GM06990 (cell line): Measurements from ENCODE around the gene PJA1.

ENCODE experiments used
- DNase-seq: peaks from one replicate; pipeline ENCODE4 v3.0.0-alpha.2; 2011; ENCODE audit not compliant: insufficient read length; ENCODE audit errors: extremely low read depth
- H3K27me3 ChIP-seq: replicated peaks from 2 replicates; pipeline ENCODE4 v1.6.0; 2011; ENCODE audit warnings: low read length; ENCODE audit not compliant: control insufficient read depth, insufficient read depth
- H3K36me3 ChIP-seq: 2 replicates; pipeline ENCODE4 v1.5.1; 2011; ENCODE audit warnings: low read length; ENCODE audit not compliant: control insufficient read depth, insufficient read depth
- H3K4me3 ChIP-seq: replicated peaks from 2 replicates; pipeline ENCODE4 v1.5.1; 2011; ENCODE audit warnings: low read depth, mild to moderate bottlenecking, control low read depth, low read length
- TF ChIP-seq, protein P1 (sequence below): IDR thresholded peaks from 2 replicates; pipeline ENCODE4 v1.5.1; 2011; ENCODE audit warnings: low read length, control low read depth, mild to moderate bottlenecking, inconsistent platforms; ENCODE audit not compliant: insufficient read depth, poor library complexity, severe bottlenecking

Gene PJA1

DNA sequence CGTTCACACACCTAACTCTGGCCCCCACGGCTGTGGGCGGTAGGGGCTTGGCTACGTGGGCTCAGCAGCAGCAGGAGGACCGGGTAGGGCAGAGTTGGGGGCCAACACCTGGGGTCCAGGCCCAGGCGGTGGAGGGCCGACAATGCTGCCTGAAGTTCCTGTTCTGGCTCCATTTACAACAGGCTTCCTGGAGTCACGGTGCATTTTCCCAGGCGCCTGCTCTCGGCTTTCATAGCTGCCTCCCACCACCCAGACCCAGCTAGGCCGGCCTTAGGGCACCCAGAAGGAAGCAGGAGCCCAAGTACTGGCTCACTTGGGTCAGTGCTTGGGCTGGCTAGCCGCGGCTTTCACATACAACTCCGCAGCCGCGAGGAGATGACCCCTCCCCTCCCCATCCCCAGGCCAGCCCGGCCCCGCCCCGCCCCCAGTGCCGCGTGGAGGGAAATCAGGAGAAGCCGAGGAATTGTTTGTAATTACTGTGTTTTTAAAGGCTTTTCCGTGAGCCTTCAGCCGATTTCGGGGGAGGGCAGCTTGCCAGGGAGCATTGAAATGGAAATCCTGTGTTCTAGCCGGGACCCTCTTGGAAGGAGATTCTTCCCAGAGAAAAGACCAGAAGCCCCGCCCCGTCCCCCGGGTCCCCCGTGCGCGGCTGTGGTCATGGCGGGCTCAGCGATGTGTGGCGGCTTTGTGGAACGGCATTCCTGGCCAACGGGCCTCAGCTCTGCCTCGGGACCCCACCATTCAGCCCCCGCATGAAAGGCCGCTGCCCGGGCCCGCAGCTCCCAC lies 28.5 kb downstream of the PJA1 start:
- DNase-seq = no peak
- H3K27me3 ChIP-seq = no peaks in the 10 kb centered on the region; the same call in none of the 2 replicates
- no peak overlapping the region for H3K4me3 ChIP-seq
- TF ChIP-seq, protein P1, sequence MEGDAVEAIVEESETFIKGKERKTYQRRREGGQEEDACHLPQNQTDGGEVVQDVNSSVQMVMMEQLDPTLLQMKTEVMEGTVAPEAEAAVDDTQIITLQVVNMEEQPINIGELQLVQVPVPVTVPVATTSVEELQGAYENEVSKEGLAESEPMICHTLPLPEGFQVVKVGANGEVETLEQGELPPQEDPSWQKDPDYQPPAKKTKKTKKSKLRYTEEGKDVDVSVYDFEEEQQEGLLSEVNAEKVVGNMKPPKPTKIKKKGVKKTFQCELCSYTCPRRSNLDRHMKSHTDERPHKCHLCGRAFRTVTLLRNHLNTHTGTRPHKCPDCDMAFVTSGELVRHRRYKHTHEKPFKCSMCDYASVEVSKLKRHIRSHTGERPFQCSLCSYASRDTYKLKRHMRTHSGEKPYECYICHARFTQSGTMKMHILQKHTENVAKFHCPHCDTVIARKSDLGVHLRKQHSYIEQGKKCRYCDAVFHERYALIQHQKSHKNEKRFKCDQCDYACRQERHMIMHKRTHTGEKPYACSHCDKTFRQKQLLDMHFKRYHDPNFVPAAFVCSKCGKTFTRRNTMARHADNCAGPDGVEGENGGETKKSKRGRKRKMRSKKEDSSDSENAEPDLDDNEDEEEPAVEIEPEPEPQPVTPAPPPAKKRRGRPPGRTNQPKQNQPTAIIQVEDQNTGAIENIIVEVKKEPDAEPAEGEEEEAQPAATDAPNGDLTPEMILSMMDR = no peak
- H3K36me3 ChIP-seq = no peaks in the 10 kb centered on the region

DNA sequence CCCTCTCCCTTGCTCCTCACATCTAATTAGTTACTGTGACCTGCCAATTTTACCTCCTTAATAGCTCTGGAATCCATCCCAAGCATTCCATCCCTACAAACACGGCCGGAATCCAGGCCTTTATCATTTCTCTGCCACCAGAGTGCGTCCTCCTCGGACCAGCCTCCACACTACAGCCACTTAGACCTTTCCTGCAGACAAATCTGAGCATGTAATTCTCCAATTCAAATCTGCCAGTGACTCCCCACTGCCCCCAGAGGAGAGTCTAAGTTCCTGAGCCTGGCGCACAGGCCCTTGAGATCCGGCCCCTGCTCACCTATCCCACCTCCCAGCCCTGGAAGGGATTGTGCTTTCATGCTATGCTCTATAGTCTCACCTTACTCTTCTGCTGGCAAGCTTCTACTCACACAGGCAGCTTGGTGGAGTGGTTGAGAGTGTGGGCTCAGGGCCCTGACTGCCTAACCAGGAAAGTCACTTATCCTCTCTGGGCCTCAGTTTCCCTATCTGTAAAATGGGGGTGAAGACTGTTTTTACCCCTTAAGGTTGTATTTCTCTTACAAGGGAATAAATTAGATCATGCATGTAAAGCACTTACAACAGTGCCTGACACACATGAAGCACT lies 31.2 kb downstream of the PJA1 start:
- TF ChIP-seq, protein P1 = peak; percentile 19
- H3K27me3 ChIP-seq = peaks cover 1% of the 10 kb centered on the region; the same call in 1 of the 2 replicates
- no peaks in the 10 kb centered on the region for H3K36me3 ChIP-seq
- DNase-seq = no peak
- no peak overlapping the region for H3K4me3 ChIP-seq

DNA sequence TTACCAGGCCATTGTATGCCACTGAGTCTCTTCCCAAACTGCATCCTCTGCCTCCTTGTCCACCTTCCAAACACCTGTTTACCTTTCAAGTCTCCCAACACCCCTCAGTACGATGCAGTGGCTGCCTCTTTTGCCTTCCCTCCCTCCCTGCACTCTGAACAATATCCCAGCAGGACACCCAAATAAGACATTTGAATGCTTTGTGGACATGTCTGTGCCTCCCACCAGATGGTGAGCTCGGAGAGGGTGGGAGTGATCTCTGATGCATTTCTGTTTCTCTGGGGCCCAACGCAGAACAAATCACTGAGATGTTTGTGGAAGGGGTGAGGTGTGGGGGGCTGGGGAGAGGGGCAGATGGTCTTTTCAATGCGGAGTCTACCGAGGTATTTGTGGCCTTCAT lies 33.4 kb downstream of the PJA1 start:
- Histone ChIP-seq H3K4me3 (no peak overlapping the region), H3K36me3 (no peaks in the 10 kb centered on the region), H3K27me3 (peaks cover 1% of the 10 kb centered on the region; the same call in 1 of the 2 replicates)
- no peak for DNase-seq
- TF ChIP-seq, protein P1 = no peak

DNA sequence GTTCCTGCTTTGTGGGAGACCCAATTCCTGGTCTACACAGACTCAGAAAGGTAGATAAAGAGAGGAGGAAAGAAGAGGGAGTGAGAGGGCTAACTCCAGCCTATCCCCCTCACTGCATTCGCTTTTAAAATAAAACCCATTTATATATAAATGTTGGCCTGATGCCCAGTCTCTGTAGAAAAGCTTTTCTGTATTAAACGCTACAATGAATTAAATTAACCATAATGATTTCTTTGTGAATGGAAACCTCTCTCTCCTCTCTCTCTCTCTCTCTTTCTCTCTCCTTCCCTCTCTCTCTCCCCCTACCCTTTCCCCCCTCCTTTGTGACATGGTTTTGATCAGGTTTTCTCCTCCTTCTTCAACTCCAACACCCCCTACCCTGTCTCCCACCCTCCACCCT lies 34.8 kb downstream of the PJA1 start:
- no peak for DNase-seq
- Histone ChIP-seq H3K4me3 (no peak overlapping the region), H3K36me3 (no peaks in the 10 kb centered on the region), H3K27me3 (peaks cover 1% of the 10 kb centered on the region; the same call in 1 of the 2 replicates)
- TF ChIP-seq, protein P1 = no peak

DNA sequence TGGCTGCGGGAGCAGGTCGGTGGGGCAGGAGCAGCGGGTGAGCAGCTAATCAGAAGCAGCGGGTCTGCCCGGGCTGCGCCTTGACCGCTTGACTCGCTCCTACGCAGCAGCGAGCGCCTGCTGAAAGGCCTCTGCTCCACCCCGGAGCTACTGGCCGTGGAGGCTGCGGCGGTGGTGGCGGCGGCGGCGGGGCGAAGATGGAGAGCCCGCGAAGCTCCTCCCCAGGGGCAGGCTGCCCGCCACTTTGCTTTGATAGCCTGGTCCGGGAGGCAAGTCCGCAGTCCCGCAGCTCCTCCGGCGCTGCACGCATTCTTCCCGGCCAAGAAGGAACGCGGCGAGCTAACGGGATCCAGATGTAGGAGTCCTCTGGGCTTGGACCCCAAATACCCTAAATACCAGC lies 36.7 kb downstream of the PJA1 start:
- DNase-seq = no peak
- Histone ChIP-seq H3K36me3 (no peaks in the 10 kb centered on the region), H3K27me3 (peaks cover 1% of the 10 kb centered on the region; the same call in 1 of the 2 replicates), H3K4me3 (no peak overlapping the region)
- TF ChIP-seq, protein P1 = no peak
